DND-41 (cell line): Measurements from ENCODE around the gene PMFBP1.

Experiments used
- ATAC-seq: fragments of 200-7000 bp; cut with Tn5 transposase; 3 replicates; pipeline ENCODE4 v1.9.1; 2021; ENCODE audit warnings: low read depth; ENCODE audit not compliant: insufficient read depth
- DNase-seq: peaks from one replicate; pipeline ENCODE4 v3.0.0-alpha.2; 2020
- H2AFZ ChIP-seq: 2 replicates; pipeline ENCODE4 v1.6.0; 2012; ENCODE audit warnings: low read depth, low read length
- H3K27ac ChIP-seq: 2 replicates; pipeline ENCODE4 v1.5.1; 2012; ENCODE audit warnings: low read length, inconsistent platforms
- H3K27me3 ChIP-seq: fragments of 200-600 bp; sonication (generic); 2 replicates; pipeline ENCODE4 v1.6.0; 2012; ENCODE audit warnings: low read length, mild to moderate bottlenecking, inconsistent platforms; ENCODE audit not compliant: insufficient read depth, poor library complexity
- H3K36me3 ChIP-seq: 2 replicates; pipeline ENCODE4 v1.5.1; 2012; ENCODE audit warnings: low read length, inconsistent platforms; ENCODE audit not compliant: insufficient read depth
- H3K4me1 ChIP-seq: 2 replicates; pipeline ENCODE4 v1.5.1; 2012; ENCODE audit warnings: mild to moderate bottlenecking, low read length; ENCODE audit not compliant: insufficient read depth
- H3K4me2 ChIP-seq: 2 replicates; pipeline ENCODE4 v1.6.0; 2012; ENCODE audit warnings: mild to moderate bottlenecking, moderate library complexity, low read length, inconsistent platforms; ENCODE audit not compliant: insufficient read depth
- H3K4me3 ChIP-seq, 2 experiments: fragments of 200-600 bp in 1 of 2; shearing (Covaris generic) in 1 of 2; 2 replicates each; pipeline ENCODE4 v1.5.1; 2012 to 2016; ENCODE audit warnings: inconsistent platforms in 2 of 2, low read length in 2 of 2, mild to moderate bottlenecking in 2 of 2, low read depth in 1 of 2, moderate library complexity in 1 of 2
- H3K79me2 ChIP-seq: 2 replicates; pipeline ENCODE4 v1.6.0; 2012; ENCODE audit warnings: low read length, inconsistent platforms; ENCODE audit not compliant: insufficient read depth
- H3K9ac ChIP-seq: 2 replicates; pipeline ENCODE4 v1.6.0; 2012; ENCODE audit warnings: low read depth, mild to moderate bottlenecking, inconsistent platforms, low read length, moderate library complexity
- H3K9me3 ChIP-seq: 2 replicates; pipeline ENCODE4 v1.5.1; 2012; ENCODE audit warnings: low read length, moderate library complexity, mild to moderate bottlenecking, inconsistent platforms; ENCODE audit not compliant: insufficient read depth, severe bottlenecking
- H4K20me1 ChIP-seq: 2 replicates; pipeline ENCODE4 v1.6.0; 2012; ENCODE audit warnings: low read length; ENCODE audit not compliant: insufficient read depth
- EZH2 ChIP-seq: IDR thresholded peaks from 3 replicates; pipeline ENCODE4 v1.6.1; 2012; ENCODE audit warnings: borderline replicate concordance, low read depth, mild to moderate bottlenecking, moderate library complexity, low read length, inconsistent platforms; ENCODE audit not compliant: severe bottlenecking
- TF ChIP-seq, protein P1 (sequence below): IDR thresholded peaks from 2 replicates; pipeline ENCODE4 v1.5.1; 2012; ENCODE audit warnings: borderline replicate concordance, low read length, moderate library complexity, mild to moderate bottlenecking; ENCODE audit not compliant: poor library complexity, severe bottlenecking; ENCODE audit errors: extremely low read depth

Gene PMFBP1

DNA sequence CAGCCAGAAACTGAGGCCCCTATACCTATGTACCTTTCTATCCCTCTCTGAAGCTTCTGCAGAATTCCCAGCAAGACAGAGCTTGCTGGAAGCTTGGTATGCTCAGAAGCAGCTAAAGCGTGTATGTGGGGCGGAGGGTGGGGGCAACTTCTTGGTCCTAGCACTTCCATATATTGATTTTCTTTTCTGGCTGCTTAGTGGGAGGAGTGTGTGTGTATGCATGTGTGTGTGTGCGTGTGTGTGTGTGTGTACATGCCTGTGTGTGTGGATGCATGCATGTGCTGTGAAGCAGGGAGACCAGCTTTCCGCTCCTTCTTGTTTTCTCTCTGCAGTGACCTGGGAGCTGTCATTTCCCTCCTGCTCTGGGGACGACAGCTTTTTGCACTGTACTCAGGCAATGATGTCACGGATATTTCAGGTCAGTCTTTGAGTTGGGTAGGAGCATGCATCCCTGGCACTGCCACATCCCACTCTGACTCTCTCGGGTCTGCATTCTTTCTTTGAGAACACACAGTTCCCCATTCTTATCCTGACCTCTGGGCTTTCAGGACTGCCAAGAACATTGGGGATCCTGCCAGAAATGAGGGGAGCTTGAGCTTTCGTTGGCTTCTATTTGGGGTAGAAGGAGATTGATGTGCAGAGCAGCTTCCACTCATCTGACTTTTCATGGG lies 98.3 kb downstream of the PMFBP1 start:
- TF ChIP-seq, protein P1, sequence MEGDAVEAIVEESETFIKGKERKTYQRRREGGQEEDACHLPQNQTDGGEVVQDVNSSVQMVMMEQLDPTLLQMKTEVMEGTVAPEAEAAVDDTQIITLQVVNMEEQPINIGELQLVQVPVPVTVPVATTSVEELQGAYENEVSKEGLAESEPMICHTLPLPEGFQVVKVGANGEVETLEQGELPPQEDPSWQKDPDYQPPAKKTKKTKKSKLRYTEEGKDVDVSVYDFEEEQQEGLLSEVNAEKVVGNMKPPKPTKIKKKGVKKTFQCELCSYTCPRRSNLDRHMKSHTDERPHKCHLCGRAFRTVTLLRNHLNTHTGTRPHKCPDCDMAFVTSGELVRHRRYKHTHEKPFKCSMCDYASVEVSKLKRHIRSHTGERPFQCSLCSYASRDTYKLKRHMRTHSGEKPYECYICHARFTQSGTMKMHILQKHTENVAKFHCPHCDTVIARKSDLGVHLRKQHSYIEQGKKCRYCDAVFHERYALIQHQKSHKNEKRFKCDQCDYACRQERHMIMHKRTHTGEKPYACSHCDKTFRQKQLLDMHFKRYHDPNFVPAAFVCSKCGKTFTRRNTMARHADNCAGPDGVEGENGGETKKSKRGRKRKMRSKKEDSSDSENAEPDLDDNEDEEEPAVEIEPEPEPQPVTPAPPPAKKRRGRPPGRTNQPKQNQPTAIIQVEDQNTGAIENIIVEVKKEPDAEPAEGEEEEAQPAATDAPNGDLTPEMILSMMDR: no peak
- no peak for TF ChIP-seq EZH2
- Histone ChIP-seq H3K4me1 (no peaks in the 10 kb centered on the region), H3K4me2 (no peak overlapping the region), H2AFZ (no peak overlapping the region), H3K9ac (no peak overlapping the region), H3K9me3 (no peaks in the 10 kb centered on the region), H3K79me2 (no peaks in the 10 kb centered on the region), H3K4me3 (no peak overlapping the region), H3K27ac (no peak overlapping the region), H3K27me3 (no peaks in the 10 kb centered on the region), H4K20me1 (no peaks in the 10 kb centered on the region; the same call in 1 of the 2 replicates), H3K36me3 (no peaks in the 10 kb centered on the region)
- DNase-seq (no peak), ATAC-seq (no peak)

DNA sequence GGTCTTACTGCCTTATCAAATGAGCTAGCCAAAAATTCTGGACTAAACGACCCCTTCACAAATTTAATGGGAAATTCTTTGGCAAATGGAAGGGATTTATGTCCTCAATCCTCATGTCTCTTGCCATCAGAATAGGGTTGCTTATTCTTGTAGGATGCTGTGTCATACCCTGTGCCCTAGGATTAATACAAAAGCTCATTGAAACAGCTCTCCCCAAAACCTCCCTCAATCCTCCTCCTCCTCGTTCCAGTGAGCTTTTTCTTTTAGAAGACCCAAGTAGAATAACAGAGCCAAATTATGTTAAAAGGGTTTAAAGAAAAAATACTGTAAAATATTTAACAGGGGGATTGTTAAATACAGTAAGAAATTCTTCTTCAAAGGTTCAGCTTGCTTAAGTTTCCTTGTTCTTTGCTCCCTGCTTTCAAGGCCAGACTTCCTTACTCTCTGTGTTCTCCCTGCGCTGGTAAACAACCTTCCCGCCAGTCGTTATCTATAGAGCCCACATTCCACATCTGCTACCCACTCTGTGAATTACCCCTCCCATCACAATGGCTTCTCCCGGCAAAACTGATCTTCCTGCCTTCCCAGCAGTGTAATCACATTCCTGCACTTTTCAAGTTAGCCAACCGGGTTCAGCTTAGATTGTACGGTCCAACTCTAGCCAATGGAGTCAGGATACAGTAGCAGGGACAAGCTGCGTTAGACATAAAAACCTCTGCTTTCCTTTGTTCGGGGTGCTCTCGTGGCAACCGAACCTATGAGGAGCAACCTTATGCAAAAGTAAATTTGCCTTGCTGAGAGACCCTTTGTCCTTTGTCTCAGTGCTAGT lies 99.2 kb downstream of the PMFBP1 start:
- Histone ChIP-seq H3K79me2 (no peaks in the 10 kb centered on the region), H3K36me3 (no peaks in the 10 kb centered on the region), H3K4me1 (no peaks in the 10 kb centered on the region), H3K9ac (no peak overlapping the region), H3K4me2 (no peak overlapping the region), H3K4me3 (no peak overlapping the region), H3K27me3 (no peaks in the 10 kb centered on the region), H4K20me1 (no peaks in the 10 kb centered on the region; the same call in 1 of the 2 replicates), H2AFZ (no peak overlapping the region), H3K27ac (no peak overlapping the region), H3K9me3 (no peaks in the 10 kb centered on the region)
- TF ChIP-seq EZH2: no peak
- TF ChIP-seq, protein P1: no peak
- no peak for DNase-seq
- ATAC-seq: no peak
